Urinary bladder (tissue), 4 donors: ENCODE measurements around the gene SAMD14. TPM values are rescaled to one million over a fixed set of nuclear protein-coding genes. Genes with fewer than 3 reads are reported as not detected.

Experiments used
- DNase-seq: peaks from one replicate; pipeline ENCODE4 v3.0.0-alpha.2; 2015; ENCODE audit errors: extremely low spot score
- H3K27ac ChIP-seq: one replicate; pipeline ENCODE4 v1.5.1; 2013; ENCODE audit warnings: low read depth, mild to moderate bottlenecking, moderate library complexity
- H3K36me3 ChIP-seq: one replicate; pipeline ENCODE4 v1.6.1; 2013; ENCODE audit warnings: mild to moderate bottlenecking, moderate library complexity; ENCODE audit not compliant: insufficient read depth
- H3K4me1 ChIP-seq: one replicate; pipeline ENCODE4 v1.6.1; 2013; ENCODE audit warnings: mild to moderate bottlenecking, moderate library complexity; ENCODE audit not compliant: insufficient read depth
- H3K4me3 ChIP-seq: one replicate; pipeline ENCODE4 v1.5.1; 2013; ENCODE audit warnings: low read depth, low read length
- WGBS: extraction: QIAGEN DNeasy Blood & Tissue Kit; methylation state at CpG from one replicate; pipeline ENCODE4 v1.1.7; 2013; 5-methylcytosine and 5-hydroxymethylcytosine counted together
- polyA plus RNA-seq: library from polyadenylated mRNA; stranded (reverse); fragments of 200-250 nt; gene quantifications from one replicate; pipeline ENCODE4 v1.2.3, GENCODE V29; 2013
- total RNA-seq: library from RNA; depleted of rRNA; stranded (reverse); fragments of >200 nt; gene quantifications from one replicate; pipeline ENCODE4 v1.2.3, GENCODE V29; 2014
- donor health status: healthy with polysubstance abuse.
- donor health status: healthy.

The SAMD14 gene
- total and polyA plus RNA-seq, 2 donors: 2.2 to 3.7 TPM

- H3K27ac ChIP-seq: no peak overlapping the region
- H3K4me3 ChIP-seq: no peak overlapping the region
- 87% methylated on average over 3 of the region's 3 CpGs for WGBS
- peaks cover 2% of the 10 kb centered on the region for H3K36me3 ChIP-seq
- DNase-seq: no peak
- no peaks in the 10 kb centered on the region for H3K4me1 ChIP-seq
These were observed 36.7 kb downstream of the SAMD14 start for GRCh38 chr17:50093246-50093645.

- DNase-seq: no peak
- WGBS: 55% methylated on average over 2 of the region's 2 CpGs
- H3K27ac ChIP-seq: no peak overlapping the region
- peaks cover 3% of the 10 kb centered on the region for H3K36me3 ChIP-seq
- H3K4me3 ChIP-seq: no peak overlapping the region
- no peaks in the 10 kb centered on the region for H3K4me1 ChIP-seq
These were observed 38.1 kb downstream of the SAMD14 start for GRCh38 chr17:50091918-50092285.

- 74% methylated on average over 15 of the region's 15 CpGs for WGBS
- H3K4me3 ChIP-seq: no peak overlapping the region
- no peak for DNase-seq
- H3K36me3 ChIP-seq: peaks cover 3% of the 10 kb centered on the region
- H3K27ac ChIP-seq: no peak overlapping the region
- no peaks in the 10 kb centered on the region for H3K4me1 ChIP-seq
These were observed 38.7 kb downstream of the SAMD14 start for GRCh38 chr17:50090971-50091917.

- Histone ChIP-seq H3K4me1 (no peaks in the 10 kb centered on the region), H3K27ac (no peak overlapping the region), H3K36me3 (peaks cover 3% of the 10 kb centered on the region), H3K4me3 (no peak overlapping the region)
- WGBS: 69% methylated on average over 6 of the region's 6 CpGs
- DNase-seq: no peak
These were observed 39.9 kb downstream of the SAMD14 start for GRCh38 chr17:50090071-50090470.

GRCh38 chr17:50088952-50089825 is 40.8 kb downstream of the SAMD14 start:
- Histone ChIP-seq H3K4me1 (no peaks in the 10 kb centered on the region), H3K36me3 (peaks cover 3% of the 10 kb centered on the region), H3K4me3 (no peak overlapping the region), H3K27ac (no peak overlapping the region)
- 79% methylated on average over 25 of the region's 25 CpGs for WGBS
- DNase-seq: no peak

GRCh38 chr17:50087912-50088405 is 42.0 kb downstream of the SAMD14 start:
- Histone ChIP-seq H3K36me3 (peaks cover 3% of the 10 kb centered on the region), H3K27ac (no peak overlapping the region), H3K4me3 (no peak overlapping the region), H3K4me1 (no peaks in the 10 kb centered on the region)
- WGBS: 79% methylated on average over 19 of the region's 19 CpGs
- DNase-seq: no peak

- 46% methylated on average over 10 of the region's 10 CpGs for WGBS
- Histone ChIP-seq H3K4me1 (no peaks in the 10 kb centered on the region), H3K4me3 (no peak overlapping the region), H3K27ac (no peak overlapping the region), H3K36me3 (peaks cover 3% of the 10 kb centered on the region)
- no peak for DNase-seq
These were observed 42.6 kb downstream of the SAMD14 start for GRCh38 chr17:50087246-50087911.

GRCh38 chr17:50081757-50082156 is 48.2 kb downstream of the SAMD14 start:
- Histone ChIP-seq H3K27ac (no peak overlapping the region), H3K36me3 (peaks cover 4% of the 10 kb centered on the region), H3K4me1 (no peaks in the 10 kb centered on the region), H3K4me3 (no peak overlapping the region)
- 81% methylated on average over 5 of the region's 5 CpGs for WGBS
- no peak for DNase-seq

- no peak for DNase-seq
- WGBS: 90% methylated on average over 7 of the region's 7 CpGs
- Histone ChIP-seq H3K4me3 (no peak overlapping the region), H3K27ac (no peak overlapping the region), H3K4me1 (no peaks in the 10 kb centered on the region), H3K36me3 (peaks cover 4% of the 10 kb centered on the region)
These were observed 49.1 kb downstream of the SAMD14 start for GRCh38 chr17:50080827-50081226.

- Histone ChIP-seq H3K27ac (no peak overlapping the region), H3K36me3 (peaks cover 4% of the 10 kb centered on the region), H3K4me3 (no peak overlapping the region), H3K4me1 (no peaks in the 10 kb centered on the region)
- DNase-seq: no peak
- 89% methylated on average over 11 of the region's 11 CpGs for WGBS
These were observed 49.9 kb downstream of the SAMD14 start for GRCh38 chr17:50080096-50080480.

- WGBS: 77% methylated on average over 12 of the region's 12 CpGs
- H3K27ac ChIP-seq: no peak overlapping the region
- no peak for DNase-seq
These were observed 50.4 kb downstream of the SAMD14 start for GRCh38 chr17:50079334-50080095.

GRCh38 chr17:50078430-50078829 is 51.5 kb downstream of the SAMD14 start:
- Histone ChIP-seq H3K4me3 (no peak overlapping the region), H3K27ac (no peak overlapping the region), H3K36me3 (peaks cover 4% of the 10 kb centered on the region), H3K4me1 (no peaks in the 10 kb centered on the region)
- DNase-seq: no peak
- 96% methylated on average over 4 of the region's 4 CpGs for whole genome bisulfite sequencing

More at GRCh38 chr17:50079334-50080095, 50.4 kb downstream of the SAMD14 start:
- no peak overlapping the region for H3K4me3 ChIP-seq
- peaks cover 4% of the 10 kb centered on the region for H3K36me3 ChIP-seq
- H3K4me1 ChIP-seq: no peaks in the 10 kb centered on the region
